IPS-18a (cell line): ENCODE results near the gene NUP88.

Experiments
- H3K27ac ChIP-seq: one replicate; pipeline ENCODE4 v1.5.1; 2013; ENCODE audit warnings: low read length
- H3K27me3 ChIP-seq: one replicate; pipeline ENCODE4 v1.6.1; 2013; ENCODE audit warnings: mild to moderate bottlenecking, low read length; ENCODE audit not compliant: control insufficient read depth, insufficient read depth
- H3K36me3 ChIP-seq: one replicate; pipeline ENCODE4 v1.6.1; 2013; ENCODE audit warnings: low read depth, low read length; ENCODE audit not compliant: control insufficient read depth
- H3K4me1 ChIP-seq: one replicate; pipeline ENCODE4 v1.6.1; 2013; ENCODE audit warnings: low read depth, low read length; ENCODE audit not compliant: control insufficient read depth
- H3K4me3 ChIP-seq: one replicate; pipeline ENCODE4 v1.5.1; 2013; ENCODE audit warnings: low read length
- H3K9ac ChIP-seq: one replicate; pipeline ENCODE4 v1.6.1; 2013; ENCODE audit warnings: mild to moderate bottlenecking, low read length, moderate library complexity
- H3K9me3 ChIP-seq: one replicate; pipeline ENCODE4 v1.6.1; 2013; ENCODE audit warnings: low read depth, low read length; ENCODE audit not compliant: control insufficient read depth

The NUP88 gene

DNA sequence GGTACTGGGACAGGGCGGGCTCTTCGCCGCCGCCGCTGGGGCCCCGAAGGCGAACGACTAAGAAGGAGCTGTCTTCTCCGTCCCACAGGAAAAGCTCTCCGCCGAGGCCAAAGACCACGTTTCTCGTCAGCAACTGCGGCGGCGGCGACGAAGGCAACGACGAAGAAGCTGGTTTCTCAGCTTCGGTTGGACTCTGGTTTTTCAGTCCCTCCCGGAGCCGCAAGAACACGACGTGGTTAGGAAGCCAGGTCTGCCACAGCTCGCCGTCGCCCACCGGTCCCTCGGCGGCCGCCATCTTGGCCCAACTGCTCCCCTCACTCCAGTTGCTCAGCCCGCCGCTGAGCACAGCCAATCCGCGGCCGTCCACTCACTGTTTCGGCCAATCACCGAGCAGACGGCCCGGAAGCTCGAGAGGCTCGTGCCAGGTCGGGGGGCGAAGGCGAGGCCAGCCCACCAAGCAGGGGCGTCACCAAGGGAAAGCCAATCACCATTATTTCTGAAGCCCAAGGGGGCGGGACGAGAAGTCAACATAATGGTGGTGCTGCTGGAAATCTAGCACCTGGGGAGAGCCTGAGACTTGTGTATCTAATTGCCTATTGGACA, at the start of gene NUP88:
Gene NUP88, minus strand, starts transcription at position 307 of the 603 bp plus-strand sequence. Its CDS starts 12 bp downstream, at position 295.
- Histone ChIP-seq H3K27ac (peak within 1 kb of the TSS; percentile 99), H3K4me1 (peaks cover 7% of the 10 kb centered on the region), H3K4me3 (peak within 1 kb of the TSS; percentile 100), H3K9me3 (no peaks in the 10 kb centered on the region), H3K36me3 (peaks cover 57% of the 10 kb centered on the region), H3K27me3 (no peaks in the 10 kb centered on the region), H3K9ac (peak within 1 kb of the TSS; percentile 97)

DNA sequence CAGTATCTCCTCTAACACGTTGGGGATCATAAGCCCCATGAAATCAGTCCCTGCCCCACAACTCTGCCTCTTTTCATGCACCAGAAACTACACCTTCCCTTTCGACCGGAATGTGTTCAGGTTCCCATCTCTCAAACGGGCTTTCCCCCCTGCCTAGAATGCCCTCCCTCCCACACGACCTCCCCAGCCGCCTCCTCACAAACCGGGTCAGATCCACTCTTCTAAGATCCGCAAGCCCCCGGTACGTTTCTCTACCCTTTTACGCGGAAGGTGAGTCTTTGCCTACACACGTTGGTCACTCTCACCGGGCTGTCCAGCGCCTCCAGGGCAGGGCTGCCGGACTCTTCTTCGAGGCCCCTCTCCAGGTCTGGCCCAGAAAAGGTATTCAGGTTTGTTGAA, 48.6 kb upstream of the NUP88 start:
- H3K27ac ChIP-seq = no peak overlapping the region
- H3K9ac ChIP-seq = peak overlapping the region; percentile 84

DNA sequence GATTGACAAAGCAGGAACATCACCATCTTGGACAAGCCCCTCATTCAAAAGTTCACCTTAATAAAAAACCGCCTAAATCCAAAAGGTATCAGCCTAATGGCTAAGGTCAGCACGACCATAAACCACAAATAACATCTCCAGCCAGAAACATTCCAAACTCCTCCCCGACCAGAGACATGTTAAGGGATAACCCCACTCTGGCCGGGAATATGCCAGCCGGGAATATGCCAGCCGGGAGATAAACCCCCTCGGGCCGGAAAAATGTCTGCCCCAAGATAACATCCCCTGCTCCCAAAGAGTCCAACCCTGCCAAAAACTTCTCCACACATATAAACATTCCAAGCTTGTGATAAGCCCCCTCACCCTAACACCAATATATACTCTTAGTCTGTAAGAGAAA, 48.0 kb upstream of the NUP88 start:
- Histone ChIP-seq H3K36me3 (peaks cover 12% of the 10 kb centered on the region), H3K9ac (peak overlapping the region; percentile 84), H3K27me3 (no peaks in the 10 kb centered on the region), H3K27ac (no peak overlapping the region), H3K9me3 (no peaks in the 10 kb centered on the region), H3K4me1 (peaks cover 10% of the 10 kb centered on the region), H3K4me3 (peak overlapping the region; percentile 77)

More for the DNA sequence above, 48.6 kb upstream of the NUP88 start:
- Histone ChIP-seq H3K4me3 (peak overlapping the region; percentile 77), H3K27me3 (no peaks in the 10 kb centered on the region), H3K36me3 (peaks cover 12% of the 10 kb centered on the region), H3K9me3 (no peaks in the 10 kb centered on the region), H3K4me1 (peaks cover 10% of the 10 kb centered on the region)

GRCh38 chr17:5466295-5466694, 46.8 kb upstream of the NUP88 start:
- peaks cover 12% of the 10 kb centered on the region for H3K36me3 ChIP-seq
- H3K4me1 ChIP-seq = peaks cover 10% of the 10 kb centered on the region
- peak overlapping the region; percentile 77 for H3K4me3 ChIP-seq
- no peaks in the 10 kb centered on the region for H3K9me3 ChIP-seq
- H3K9ac ChIP-seq = peak overlapping the region; percentile 84
- no peak overlapping the region for H3K27ac ChIP-seq
- no peaks in the 10 kb centered on the region for H3K27me3 ChIP-seq

DNA sequence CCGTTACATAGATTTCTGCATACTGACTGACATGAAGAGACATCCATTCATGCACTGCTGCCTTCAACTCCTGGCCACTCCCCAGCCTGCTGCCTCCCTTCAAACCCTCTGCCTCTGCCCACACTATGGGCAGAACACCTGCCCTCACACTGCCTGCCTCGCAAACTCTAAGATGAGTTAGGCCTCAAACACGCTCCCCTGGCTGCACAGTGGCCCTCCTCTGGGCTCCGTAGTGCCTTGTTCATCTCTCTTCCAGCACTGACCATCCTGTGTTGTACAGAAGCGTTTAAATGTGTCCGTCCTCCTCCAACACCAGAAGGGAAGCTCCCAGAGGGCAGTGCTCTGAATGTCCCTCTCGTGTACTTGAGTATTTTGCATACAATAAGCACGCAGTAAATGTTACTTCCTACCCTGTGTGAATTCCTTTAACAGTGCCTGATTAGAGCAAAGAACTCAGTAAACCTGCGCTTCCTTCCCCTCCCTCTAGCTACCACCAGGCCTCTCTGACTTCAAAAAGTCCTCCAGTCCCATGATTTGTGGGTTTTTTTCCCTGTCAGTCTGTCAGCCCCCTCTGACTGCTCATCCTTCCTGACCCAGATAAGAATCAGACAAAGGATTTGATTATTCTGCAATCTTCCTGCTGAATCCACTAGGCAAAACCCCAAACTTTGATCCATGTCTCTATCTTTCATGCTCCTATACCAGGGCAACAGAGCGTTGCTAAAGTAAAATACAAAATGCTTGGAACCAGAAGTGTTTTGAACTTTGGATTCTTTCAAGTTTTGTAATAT, 45.5 kb upstream of the NUP88 start:
- Histone ChIP-seq H3K36me3 (peaks cover 24% of the 10 kb centered on the region), H3K4me1 (peaks cover 10% of the 10 kb centered on the region), H3K9me3 (no peaks in the 10 kb centered on the region), H3K9ac (no peak overlapping the region), H3K27ac (no peak overlapping the region), H3K27me3 (no peaks in the 10 kb centered on the region), H3K4me3 (no peak overlapping the region)

- Histone ChIP-seq H3K36me3 (peaks cover 81% of the 10 kb centered on the region), H3K27me3 (no peaks in the 10 kb centered on the region), H3K27ac (no peak overlapping the region), H3K4me1 (no peaks in the 10 kb centered on the region), H3K9me3 (no peaks in the 10 kb centered on the region), H3K9ac (no peak overlapping the region), H3K4me3 (no peak overlapping the region)
These were observed 27.3 kb upstream of the NUP88 start for GRCh38 chr17:5446786-5447185.

GRCh38 chr17:5444209-5444608, 24.7 kb upstream of the NUP88 start:
- Histone ChIP-seq H3K27me3 (no peaks in the 10 kb centered on the region), H3K4me1 (peaks cover 5% of the 10 kb centered on the region), H3K36me3 (peaks cover 68% of the 10 kb centered on the region), H3K4me3 (no peak overlapping the region), H3K9ac (no peak overlapping the region), H3K27ac (no peak overlapping the region), H3K9me3 (no peaks in the 10 kb centered on the region)

- no peak overlapping the region for H3K9ac ChIP-seq
- H3K27ac ChIP-seq = no peak overlapping the region
- H3K27me3 ChIP-seq = no peaks in the 10 kb centered on the region
- peaks cover 6% of the 10 kb centered on the region for H3K4me1 ChIP-seq
- H3K4me3 ChIP-seq = no peak overlapping the region
- no peaks in the 10 kb centered on the region for H3K9me3 ChIP-seq
- H3K36me3 ChIP-seq = peaks cover 63% of the 10 kb centered on the region
These were observed 24.3 kb upstream of the NUP88 start for GRCh38 chr17:5443728-5444127.

DNA sequence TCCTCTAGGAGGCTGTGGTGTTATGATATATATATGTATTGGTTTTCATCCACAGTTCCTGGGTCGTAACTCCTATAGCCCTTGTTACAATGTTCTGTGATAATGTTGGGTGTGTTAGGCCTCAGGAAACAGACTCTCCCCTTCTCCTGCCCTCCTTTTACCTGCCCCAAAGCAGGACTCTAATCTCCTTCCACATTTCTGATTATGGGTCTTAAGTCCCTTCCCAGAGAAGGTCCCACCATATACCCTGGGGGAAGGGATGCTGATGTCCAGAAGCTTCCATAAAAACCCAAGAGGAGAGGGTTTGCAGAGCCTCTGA, 19.9 kb upstream of the NUP88 start:
- Histone ChIP-seq H3K9me3 (no peaks in the 10 kb centered on the region), H3K36me3 (peaks cover 64% of the 10 kb centered on the region), H3K27me3 (no peaks in the 10 kb centered on the region), H3K27ac (no peak overlapping the region), H3K4me3 (peak overlapping the region; percentile 94), H3K9ac (peak overlapping the region; percentile 93), H3K4me1 (peaks cover 6% of the 10 kb centered on the region)

DNA sequence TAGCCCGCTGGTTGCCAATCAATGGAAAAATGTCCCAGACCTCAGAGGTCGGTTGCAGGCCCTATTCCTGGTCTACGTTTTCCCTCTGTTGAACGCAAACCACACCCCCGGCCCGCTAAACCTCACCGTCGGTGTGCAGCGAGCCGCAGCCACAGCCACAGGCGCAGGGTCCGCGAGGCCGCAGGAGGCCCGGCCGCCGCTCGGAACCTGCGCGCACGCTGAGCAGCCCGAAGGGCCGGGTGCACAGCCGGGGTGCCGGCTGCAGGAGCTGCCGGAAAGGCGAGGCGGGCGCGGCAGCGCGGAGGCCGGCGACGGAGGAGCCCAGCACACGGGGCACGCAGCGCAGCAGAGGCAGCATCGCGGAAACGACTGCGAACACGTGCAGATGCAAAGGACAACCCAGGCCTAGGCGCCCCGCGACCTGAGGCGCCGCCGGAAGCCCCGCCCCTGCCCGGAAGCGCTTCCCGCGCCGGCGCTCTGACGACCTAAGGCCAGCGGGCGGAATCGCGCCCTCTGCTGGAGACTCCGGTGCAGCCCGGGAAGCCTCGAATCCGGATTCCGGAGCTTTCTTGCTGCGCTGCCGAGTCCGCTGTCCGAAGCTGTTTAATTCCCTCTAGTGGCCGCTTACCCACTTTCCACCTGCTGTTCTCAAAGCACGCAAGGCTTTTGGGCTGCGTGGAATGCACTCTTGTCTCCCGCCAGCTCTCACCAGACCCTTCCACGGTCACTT, 19.4 kb upstream of the NUP88 start, which contains the start of gene C1QBP:
Gene C1QBP, minus strand, starts transcription at position 440 of the 730 bp plus-strand sequence. Its CDS starts 82 bp downstream, at position 358.
- no peaks in the 10 kb centered on the region for H3K9me3 ChIP-seq
- no peaks in the 10 kb centered on the region for H3K27me3 ChIP-seq
- H3K36me3 ChIP-seq = peaks cover 63% of the 10 kb centered on the region
- H3K27ac ChIP-seq = peak within 1 kb of the TSS; percentile 12
- peak within 1 kb of the TSS; percentile 93 for H3K9ac ChIP-seq
- H3K4me3 ChIP-seq = peak within 1 kb of the TSS; percentile 94
- peaks cover 6% of the 10 kb centered on the region for H3K4me1 ChIP-seq

- H3K36me3 ChIP-seq = peaks cover 66% of the 10 kb centered on the region
- peak overlapping the region; percentile 94 for H3K4me3 ChIP-seq
- no peaks in the 10 kb centered on the region for H3K27me3 ChIP-seq
- no peaks in the 10 kb centered on the region for H3K9me3 ChIP-seq
- H3K9ac ChIP-seq = peak overlapping the region; percentile 93
- no peak overlapping the region for H3K27ac ChIP-seq
- H3K4me1 ChIP-seq = peaks cover 6% of the 10 kb centered on the region
These were observed 18.4 kb upstream of the NUP88 start for GRCh38 chr17:5437721-5438317.
